ENCODE data around the gene MAN2B2. TPM values are rescaled to one million over a fixed set of nuclear protein-coding genes. Genes with fewer than 3 reads are reported as not detected.

The MAN2B2 gene
- total and polyA plus RNA-seq, 4 experiments from 2014 or later = 11.2 to 53.2 (median 41.0) TPM

DNA sequence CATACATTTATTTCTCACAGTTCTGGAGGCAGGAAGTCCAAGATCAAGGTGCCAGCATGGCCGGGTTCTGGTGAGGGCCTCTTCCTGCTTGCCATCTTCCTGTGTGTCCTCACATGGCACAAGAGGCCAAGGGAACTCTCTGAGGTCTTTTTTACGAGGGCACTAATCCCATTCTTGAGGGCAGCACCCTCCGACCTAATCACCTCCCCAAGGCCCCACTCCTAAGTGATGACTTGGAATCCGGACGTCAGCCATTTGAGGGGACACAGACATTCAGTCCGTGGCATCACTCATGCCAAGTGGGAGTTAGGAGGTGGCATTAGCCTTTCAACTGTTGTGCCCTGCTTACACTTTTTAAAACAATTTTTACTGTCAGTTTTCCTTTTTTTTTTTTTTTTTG is 27.3 kb downstream of the MAN2B2 start:
- H3K9me3 ChIP-seq (ENCODE audit: control insufficient read depth in 1 of 2, low read length in 2 of 2) = peaks cover 0 to 8% of the 10 kb centered on the region in 2 donors
- ChIA-PET CTCF (ENCODE audit: partially characterized antibody) (no interaction called here), POLR2A (ENCODE audit: partially characterized antibody) (no interaction called here)
- Mint-ChIP-seq H3K4me3 (no peak overlapping the region), H3K27me3 (no peaks in the 10 kb centered on the region), H3K4me1 (no peaks in the 10 kb centered on the region), H3K36me3 (peaks cover 60 to 78% of the 10 kb centered on the region in 2 donors), H3K27ac (no peak overlapping the region), H3K9me3 (peaks cover 0 to 14% (median 4%) of the 10 kb centered on the region in 8 donors)
- H3K4me3 ChIP-seq (ENCODE audit: low read length in 2 of 2) = no peak overlapping the region
- H3K4me1 ChIP-seq (ENCODE audit: insufficient read depth, low read length) = no peaks in the 10 kb centered on the region
- no peak for DNase-seq
- H3K27ac ChIP-seq (ENCODE audit: low read depth, low read length) = no peak overlapping the region
- H3K27me3 ChIP-seq (ENCODE audit: insufficient read depth, low read length) = no peaks in the 10 kb centered on the region
- intact Hi-C loops (cut with micrococcal nuclease) = no loop called here
- peaks cover 63% of the 10 kb centered on the region for H3K36me3 ChIP-seq (ENCODE audit: insufficient read depth, low read length)

- intact Hi-C loops (cut with micrococcal nuclease) = no loop called here
- no peak overlapping the region for H3K4me3 Mint-ChIP-seq
- ChIA-PET POLR2A (ENCODE audit: partially characterized antibody) (no interaction called here), CTCF (ENCODE audit: partially characterized antibody) (no interaction called here)
- H3K27ac Mint-ChIP-seq = no peak overlapping the region
- Histone ChIP-seq H3K9me3 (ENCODE audit: control insufficient read depth in 1 of 2, low read length in 2 of 2) (peaks cover 0 to 8% of the 10 kb centered on the region in 2 donors), H3K4me3 (ENCODE audit: low read length in 2 of 2) (no peak overlapping the region), H3K4me1 (ENCODE audit: insufficient read depth, low read length) (no peaks in the 10 kb centered on the region), H3K27ac (ENCODE audit: low read depth, low read length) (no peak overlapping the region), H3K36me3 (ENCODE audit: insufficient read depth, low read length) (peaks cover 64% of the 10 kb centered on the region), H3K27me3 (ENCODE audit: insufficient read depth, low read length) (no peaks in the 10 kb centered on the region)
- peaks cover 0 to 4% (median 0%) of the 10 kb centered on the region in 4 donors for H3K4me1 Mint-ChIP-seq
- H3K9me3 Mint-ChIP-seq = peaks cover 0 to 14% (median 4%) of the 10 kb centered on the region in 8 donors
- peaks cover 68 to 87% of the 10 kb centered on the region in 2 donors for H3K36me3 Mint-ChIP-seq
- H3K27me3 Mint-ChIP-seq = no peaks in the 10 kb centered on the region
- no peak for DNase-seq
These were observed 28.1 kb downstream of the MAN2B2 start for GRCh38 chr4:6603128-6603527.

- Histone ChIP-seq H3K4me1 (ENCODE audit: insufficient read depth, low read length) (no peaks in the 10 kb centered on the region), H3K27ac (ENCODE audit: low read depth, low read length) (no peak overlapping the region), H3K36me3 (ENCODE audit: insufficient read depth, low read length) (peaks cover 66% of the 10 kb centered on the region), H3K4me3 (ENCODE audit: low read length in 2 of 2) (no peak overlapping the region), H3K27me3 (ENCODE audit: insufficient read depth, low read length) (no peaks in the 10 kb centered on the region), H3K9me3 (ENCODE audit: control insufficient read depth in 1 of 2, low read length in 2 of 2) (peaks cover 0 to 8% of the 10 kb centered on the region in 2 donors)
- Mint-ChIP-seq H3K4me1 (peaks cover 0 to 4% (median 0%) of the 10 kb centered on the region in 4 donors), H3K27me3 (no peaks in the 10 kb centered on the region), H3K36me3 (peaks cover 71 to 91% of the 10 kb centered on the region in 2 donors), H3K9me3 (peaks cover 0 to 14% (median 4%) of the 10 kb centered on the region in 8 donors), H3K27ac (no peak overlapping the region), H3K4me3 (no peak overlapping the region)
- POLR2A ChIA-PET (ENCODE audit: partially characterized antibody) = no interaction called here
- intact Hi-C loops (cut with micrococcal nuclease) = no loop called here
- CTCF ChIA-PET (ENCODE audit: partially characterized antibody) = no interaction called here
- no peak for DNase-seq
These were observed 30.1 kb downstream of the MAN2B2 start for GRCh38 chr4:6605114-6605513.

- Histone ChIP-seq H3K4me3 (ENCODE audit: low read length in 2 of 2) (no peak overlapping the region), H3K27ac (ENCODE audit: low read depth, low read length) (no peak overlapping the region), H3K27me3 (ENCODE audit: insufficient read depth, low read length) (no peaks in the 10 kb centered on the region), H3K9me3 (ENCODE audit: control insufficient read depth in 1 of 2, low read length in 2 of 2) (peaks cover 0 to 8% of the 10 kb centered on the region in 2 donors), H3K36me3 (ENCODE audit: insufficient read depth, low read length) (peaks cover 64% of the 10 kb centered on the region), H3K4me1 (ENCODE audit: insufficient read depth, low read length) (no peaks in the 10 kb centered on the region)
- Mint-ChIP-seq H3K4me1 (peaks cover 0 to 4% (median 0%) of the 10 kb centered on the region in 4 donors), H3K36me3 (peaks cover 71 to 91% of the 10 kb centered on the region in 2 donors), H3K27me3 (no peaks in the 10 kb centered on the region), H3K4me3 (no peak overlapping the region), H3K27ac (peak overlapping the region in 1 of 7 donors; percentile 42), H3K9me3 (peaks cover 0 to 14% (median 4%) of the 10 kb centered on the region in 8 donors)
- CTCF ChIA-PET (ENCODE audit: partially characterized antibody) = no interaction called here
- POLR2A ChIA-PET (ENCODE audit: partially characterized antibody) = interaction anchor here (0.6 kb wide), 1 partner anchor 59 kb away, joined by 3 read pairs; no protein-coding TSS in a partner anchor
- intact Hi-C loops (cut with micrococcal nuclease) = no loop called here
- no peak for DNase-seq
These were observed 30.6 kb downstream of the MAN2B2 start for GRCh38 chr4:6605605-6606004.

DNA sequence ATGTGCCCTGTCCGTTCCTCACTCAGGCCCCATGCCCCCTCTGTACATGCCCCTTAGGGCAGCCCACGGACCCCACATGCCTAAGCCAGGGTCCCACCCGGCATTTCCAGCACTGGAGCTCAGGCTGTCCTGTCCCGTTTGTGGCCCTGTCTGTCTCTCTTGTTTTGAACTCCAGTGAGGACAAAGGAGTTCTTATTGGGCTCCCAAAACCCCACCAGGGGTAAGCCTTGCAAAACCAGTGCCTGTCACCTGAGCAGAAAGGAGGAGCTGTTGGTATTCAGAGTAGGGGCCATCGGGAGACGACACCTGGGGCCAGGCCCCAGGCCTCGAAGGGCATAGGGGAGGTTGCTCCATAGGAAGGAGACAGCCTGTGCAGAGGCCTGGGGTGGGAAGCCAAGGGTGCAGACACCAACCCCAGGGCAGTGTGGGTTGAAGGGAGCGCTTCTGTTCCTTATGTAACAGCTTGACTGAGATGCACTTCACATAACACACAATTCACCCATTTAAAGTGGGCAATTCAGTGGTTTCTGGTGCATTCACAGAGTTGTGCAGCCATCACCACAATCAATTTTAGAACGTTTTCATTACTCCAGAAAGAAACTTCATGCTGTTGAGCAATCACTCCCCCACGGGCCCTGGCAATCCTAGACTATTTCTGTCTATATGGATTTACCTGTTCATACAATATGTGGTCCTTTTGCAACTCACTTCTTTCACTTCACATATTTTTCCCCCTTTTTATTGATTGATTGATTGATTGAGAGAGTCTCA is 31.7 kb downstream of the MAN2B2 start:
- POLR2A ChIA-PET (ENCODE audit: partially characterized antibody) = no interaction called here
- CTCF ChIA-PET (ENCODE audit: partially characterized antibody) = no interaction called here
- Mint-ChIP-seq H3K27ac (no peak overlapping the region), H3K36me3 (peaks cover 70 to 87% of the 10 kb centered on the region in 2 donors), H3K4me3 (no peak overlapping the region), H3K27me3 (no peaks in the 10 kb centered on the region), H3K9me3 (peaks cover 0 to 14% (median 4%) of the 10 kb centered on the region in 8 donors), H3K4me1 (peaks cover 0 to 4% (median 0%) of the 10 kb centered on the region in 4 donors)
- Histone ChIP-seq H3K27me3 (ENCODE audit: insufficient read depth, low read length) (no peaks in the 10 kb centered on the region), H3K9me3 (ENCODE audit: control insufficient read depth in 1 of 2, low read length in 2 of 2) (peaks cover 0 to 8% of the 10 kb centered on the region in 2 donors), H3K4me1 (ENCODE audit: insufficient read depth, low read length) (no peaks in the 10 kb centered on the region), H3K27ac (ENCODE audit: low read depth, low read length) (no peak overlapping the region), H3K4me3 (ENCODE audit: low read length in 2 of 2) (no peak overlapping the region), H3K36me3 (ENCODE audit: insufficient read depth, low read length) (peaks cover 68% of the 10 kb centered on the region)
- intact Hi-C loops (cut with micrococcal nuclease) = no loop called here
- DNase-seq = no peak

GRCh38 chr4:6607368-6608055 is 32.5 kb downstream of the MAN2B2 start:
- peaks cover 69 to 86% of the 10 kb centered on the region in 2 donors for H3K36me3 Mint-ChIP-seq
- H3K4me1 ChIP-seq (ENCODE audit: insufficient read depth, low read length) = no peaks in the 10 kb centered on the region

DNA sequence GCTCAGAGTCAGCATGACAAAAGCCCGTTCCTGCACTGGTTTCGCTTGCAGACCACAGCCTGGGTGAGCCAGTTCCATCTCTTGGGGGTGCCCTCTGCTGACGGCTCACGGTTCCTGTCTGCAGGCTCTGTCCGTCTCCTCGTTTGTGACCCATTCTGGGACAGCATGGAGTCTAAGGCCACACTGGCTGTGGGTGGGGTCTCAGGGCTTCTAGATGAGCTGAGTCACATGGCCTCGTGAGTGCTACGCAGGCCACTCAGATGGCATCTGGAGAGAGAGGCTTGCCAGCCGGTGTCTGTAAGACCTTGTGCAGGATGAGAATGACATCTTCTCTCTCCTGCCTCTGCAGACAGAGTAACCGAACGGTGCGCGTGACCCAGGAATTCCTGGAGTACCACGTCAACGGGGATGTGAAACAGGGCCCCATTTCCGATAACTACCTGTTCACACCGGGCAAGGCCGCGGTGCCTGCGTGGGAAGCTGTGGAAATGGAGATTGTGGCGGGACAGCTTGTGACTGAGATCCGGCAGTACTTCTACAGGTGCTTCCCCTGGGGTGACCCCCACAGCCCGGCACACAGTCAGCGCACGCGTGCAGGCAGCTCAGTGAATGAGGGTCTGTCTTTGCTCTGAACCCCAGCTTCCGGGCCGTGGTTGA is 33.9 kb downstream of the MAN2B2 start:
- peaks cover 0 to 8% of the 10 kb centered on the region in 2 donors for H3K9me3 ChIP-seq (ENCODE audit: control insufficient read depth in 1 of 2, low read length in 2 of 2)
- intact Hi-C loops (cut with micrococcal nuclease) = no loop called here
- no peak overlapping the region for H3K4me3 ChIP-seq (ENCODE audit: low read length in 2 of 2)
- H3K9me3 Mint-ChIP-seq = peaks cover 0 to 12% (median 4%) of the 10 kb centered on the region in 8 donors
- no peak overlapping the region for H3K27ac ChIP-seq (ENCODE audit: low read depth, low read length)
- H3K4me3 Mint-ChIP-seq = no peak overlapping the region
- no peaks in the 10 kb centered on the region for H3K27me3 ChIP-seq (ENCODE audit: insufficient read depth, low read length)
- H3K4me1 Mint-ChIP-seq = peaks cover 0 to 7% (median 0%) of the 10 kb centered on the region in 4 donors
- ChIA-PET POLR2A (ENCODE audit: partially characterized antibody) (interaction anchor here (1.0 kb wide), 1 partner anchor 34 kb away, joined by 3 read pairs; the partner anchor contains the start of gene MAN2B2), CTCF (ENCODE audit: partially characterized antibody) (no interaction called here)
- no peak overlapping the region for H3K27ac Mint-ChIP-seq
- H3K4me1 ChIP-seq (ENCODE audit: insufficient read depth, low read length) = no peaks in the 10 kb centered on the region
- peaks cover 64 to 83% of the 10 kb centered on the region in 2 donors for H3K36me3 Mint-ChIP-seq
- no peaks in the 10 kb centered on the region for H3K27me3 Mint-ChIP-seq
- DNase-seq = no peak
- H3K36me3 ChIP-seq (ENCODE audit: insufficient read depth, low read length) = peaks cover 63% of the 10 kb centered on the region

More at GRCh38 chr4:6607368-6608055, 32.5 kb downstream of the MAN2B2 start:
- Histone ChIP-seq H3K27me3 (ENCODE audit: insufficient read depth, low read length) (no peaks in the 10 kb centered on the region), H3K27ac (ENCODE audit: low read depth, low read length) (no peak overlapping the region), H3K9me3 (ENCODE audit: control insufficient read depth in 1 of 2, low read length in 2 of 2) (peaks cover 0 to 8% of the 10 kb centered on the region in 2 donors), H3K36me3 (ENCODE audit: insufficient read depth, low read length) (peaks cover 68% of the 10 kb centered on the region), H3K4me3 (ENCODE audit: low read length in 2 of 2) (no peak overlapping the region)
- DNase-seq = no peak
- ChIA-PET POLR2A (ENCODE audit: partially characterized antibody) (no interaction called here), CTCF (ENCODE audit: partially characterized antibody) (no interaction called here)
- H3K27me3 Mint-ChIP-seq = no peaks in the 10 kb centered on the region
- no peak overlapping the region for H3K4me3 Mint-ChIP-seq
- H3K4me1 Mint-ChIP-seq = peaks cover 0 to 7% (median 0%) of the 10 kb centered on the region in 4 donors
- H3K27ac Mint-ChIP-seq = no peak overlapping the region
- intact Hi-C loops (cut with micrococcal nuclease) = no loop called here
- H3K9me3 Mint-ChIP-seq = peaks cover 0 to 14% (median 4%) of the 10 kb centered on the region in 8 donors

All from CD4-positive, alpha-beta memory T cell (primary cell).